Transverse colon (tissue), 4 donors: ENCODE results near the gene RSPO4.

Source experiments
- CTCF ChIP-seq, 5 experiments: fragments of 200-600 bp in 3 of 5; fragments of 450-650 bp in 2 of 5; sonication (generic) in 3 of 5; IDR thresholded peaks; 1 replicate in 2 of 5; 2 replicates in 3 of 5; pipeline ENCODE4 v1.5.1; 2016 to 2017; ENCODE audit warnings: antibody characterized with exemption in 5 of 5, inconsistent platforms in 3 of 5, mild to moderate bottlenecking in 2 of 5, moderate library complexity in 1 of 5
- EP300 ChIP-seq: sonication (generic); formaldehyde crosslinking; IDR thresholded peaks from one replicate; pipeline ENCODE4 v1.6.1; 2017; ENCODE audit warnings: antibody characterized with exemption, low read depth
- POLR2A ChIP-seq: fragments of 450-650 bp; IDR thresholded peaks from one replicate; pipeline ENCODE4 v1.6.1; 2016; ENCODE audit warnings: antibody characterized with exemption, mild to moderate bottlenecking, moderate library complexity
- POLR2AphosphoS5 ChIP-seq, 3 donors: sonication (generic); formaldehyde crosslinking; IDR thresholded peaks; one replicate each; pipeline ENCODE4 v1.6.1; 2016; ENCODE audit warnings: antibody characterized with exemption in 3 of 3

DNA sequence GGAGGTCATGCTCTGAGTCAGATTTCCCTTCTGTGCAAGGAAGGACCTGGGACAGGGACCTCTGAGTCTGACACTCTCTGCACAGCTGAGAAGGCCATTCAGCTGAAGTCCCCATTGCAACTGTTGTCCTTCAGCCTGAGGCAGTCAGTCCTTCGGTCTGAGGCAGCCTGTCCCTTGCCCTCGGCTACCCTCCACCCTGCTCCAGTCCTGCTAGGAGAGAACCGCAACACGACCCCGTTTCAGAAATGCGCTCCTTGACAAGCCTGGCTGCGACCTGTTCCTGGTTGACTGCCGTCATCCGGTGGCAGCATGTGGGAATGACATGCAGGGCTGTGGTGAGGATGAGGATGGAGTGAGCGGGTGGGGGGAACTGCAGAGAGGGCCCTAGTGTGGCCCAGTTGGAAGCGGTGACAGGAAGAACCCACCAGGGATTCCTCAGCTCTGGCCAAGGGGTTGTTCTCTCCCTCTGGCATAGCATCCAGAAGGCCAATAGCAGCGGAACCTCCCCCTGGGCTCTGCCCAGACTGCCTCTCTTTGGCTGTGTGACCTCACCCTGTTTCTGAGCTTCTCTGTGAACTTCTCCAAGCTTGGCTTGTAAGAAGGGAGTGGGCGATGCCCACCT is 45.7 kb downstream of the RSPO4 start:
- no peak for TF ChIP-seq POLR2A
- TF ChIP-seq CTCF (IDR thresholded peaks at IDR 0.05) = peak; percentile 94 to 98 (median 95)
- no peak for TF ChIP-seq POLR2AphosphoS5 (IDR thresholded peaks at IDR 0.05)
- TF ChIP-seq EP300 = no peak
